Measurements from ENCODE around the gene PALS1. TPM values are rescaled to one million over a fixed set of nuclear protein-coding genes. Genes with fewer than 3 reads are reported as not detected.
A peak's percentile ranks its signal among the peaks of the same experiment; 100 is the strongest.

Gene PALS1
- total RNA-seq (2014; rRNA removed; shearing (Covaris generic)) = 23.8 and 24.2 TPM in 2 replicates

DNA sequence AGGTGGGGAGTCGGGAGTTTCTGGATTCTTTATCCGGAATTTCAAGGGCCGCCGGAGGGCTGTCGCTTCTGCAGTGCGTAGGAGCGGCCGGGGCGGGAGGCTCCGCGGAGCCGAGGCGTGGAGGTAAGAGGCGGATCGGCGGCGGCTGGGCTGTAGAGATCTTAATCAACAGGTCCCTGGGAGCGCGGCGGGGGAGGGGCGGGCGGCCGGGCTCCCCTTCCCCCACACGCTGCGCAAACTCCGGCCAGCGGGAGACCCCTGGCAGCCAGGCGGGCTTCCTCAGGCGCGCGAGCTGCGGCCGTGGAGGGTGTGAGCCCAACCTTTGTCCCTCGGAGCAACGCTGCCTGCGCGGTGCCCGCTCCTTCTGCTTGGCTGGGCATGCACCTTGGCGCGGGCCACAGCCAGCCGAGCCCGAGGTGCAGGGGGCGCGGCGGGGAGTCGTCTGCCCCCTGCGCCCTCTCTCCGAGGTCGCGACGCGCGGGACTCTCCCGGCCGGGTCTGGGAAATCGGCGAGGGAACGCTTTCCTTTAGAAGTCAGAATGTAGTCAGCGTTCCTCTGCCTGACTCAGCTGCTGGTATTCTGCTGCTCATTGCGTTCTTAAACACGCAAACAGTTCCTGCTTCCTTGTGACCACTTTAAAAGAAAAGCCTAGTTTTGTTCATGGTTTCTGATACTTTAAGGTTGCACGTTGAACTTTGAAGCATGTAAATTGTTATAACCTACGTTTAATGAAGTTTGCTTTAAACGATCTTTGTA is at the start of gene PALS1:
TSS of gene PALS1 (plus strand) at position 25 of the 757 bp plus-strand sequence. CDS start 37,736 bp downstream, outside the sequence.
- H3K9me3 ChIP-seq (replicated peaks) = no peaks in the 10 kb centered on the region
- no peaks in the 10 kb centered on the region; the same call in 1 of the 2 replicates for H3K4me1 ChIP-seq
- no peaks in the 10 kb centered on the region for H3K27me3 ChIP-seq
- peak within 1 kb of the TSS; percentile 86 for H3K4me3 ChIP-seq
- DNase-seq = peak; percentile 66 to 69
- H3K27ac ChIP-seq = peak within 1 kb of the TSS; percentile 87
- H3K36me3 ChIP-seq = no peaks in the 10 kb centered on the region

- no peak overlapping the region for H3K27ac ChIP-seq
- H3K9me3 ChIP-seq (replicated peaks) = no peaks in the 10 kb centered on the region
- no peak for DNase-seq
- no peaks in the 10 kb centered on the region for H3K36me3 ChIP-seq
- H3K27me3 ChIP-seq = no peaks in the 10 kb centered on the region
- H3K4me3 ChIP-seq = no peak overlapping the region
- peaks cover 11% of the 10 kb centered on the region for H3K4me1 ChIP-seq
Measured at GRCh38 chr14:67191768-67192290, 49.4 kb upstream of the PALS1 start.

GRCh38 chr14:67192366-67192765 is 48.9 kb upstream of the PALS1 start:
- Histone ChIP-seq H3K4me3 (no peak overlapping the region), H3K27ac (no peak overlapping the region), H3K36me3 (no peaks in the 10 kb centered on the region), H3K9me3 (replicated peaks) (no peaks in the 10 kb centered on the region), H3K27me3 (no peaks in the 10 kb centered on the region), H3K4me1 (peaks cover 6% of the 10 kb centered on the region)
- DNase-seq = no peak

DNA sequence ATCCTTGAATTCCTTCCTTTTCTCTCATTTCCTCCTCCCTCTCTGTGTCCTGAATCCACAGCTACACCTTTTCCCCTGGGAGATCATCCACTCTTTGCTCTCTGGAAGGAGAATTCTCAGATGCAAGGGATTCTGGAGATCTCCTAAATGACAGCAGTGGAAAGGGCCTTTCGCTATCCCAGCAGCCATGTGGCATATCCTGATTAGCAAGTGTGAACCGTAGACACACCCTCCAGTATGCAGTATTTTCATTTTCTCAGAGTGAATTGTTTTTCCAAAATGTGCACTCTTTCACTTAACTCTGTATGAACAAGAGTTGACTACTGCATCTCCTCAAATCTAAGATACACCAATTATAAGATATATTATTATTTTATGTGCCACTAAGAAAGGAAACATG is 46.0 kb upstream of the PALS1 start:
- no peak for DNase-seq
- no peak overlapping the region for H3K27ac ChIP-seq
- no peaks in the 10 kb centered on the region for H3K9me3 ChIP-seq (replicated peaks)
- H3K4me1 ChIP-seq = no peaks in the 10 kb centered on the region
- no peaks in the 10 kb centered on the region for H3K36me3 ChIP-seq
- no peak overlapping the region for H3K4me3 ChIP-seq
- no peaks in the 10 kb centered on the region for H3K27me3 ChIP-seq

DNA sequence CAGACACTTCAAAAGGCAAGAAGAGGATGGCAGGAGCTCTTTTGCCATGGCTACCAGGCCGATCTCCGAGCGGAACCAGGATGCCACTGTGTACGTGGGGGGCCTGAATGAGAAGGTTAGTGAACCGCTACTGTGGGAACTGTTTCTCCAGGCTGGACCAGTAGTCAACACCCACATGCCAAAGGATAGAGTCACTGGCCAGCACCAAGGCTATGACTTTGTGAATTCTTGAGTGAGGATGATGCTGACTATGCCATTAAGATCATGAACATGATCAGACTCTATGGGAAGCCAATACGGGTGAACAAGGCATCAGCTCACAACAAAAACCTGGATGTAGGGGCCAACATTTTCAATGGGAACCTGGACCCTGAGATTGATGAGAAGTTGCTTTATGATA is 42.2 kb upstream of the PALS1 start:
- H3K27me3 ChIP-seq = no peaks in the 10 kb centered on the region
- H3K9me3 ChIP-seq (replicated peaks) = no peaks in the 10 kb centered on the region
- no peaks in the 10 kb centered on the region for H3K4me1 ChIP-seq
- H3K4me3 ChIP-seq = no peak overlapping the region
- no peaks in the 10 kb centered on the region for H3K36me3 ChIP-seq
- no peak for DNase-seq
- no peak overlapping the region for H3K27ac ChIP-seq

GRCh38 chr14:67207810-67208209 is 33.4 kb upstream of the PALS1 start:
- Histone ChIP-seq H3K36me3 (no peaks in the 10 kb centered on the region), H3K4me1 (no peaks in the 10 kb centered on the region), H3K27me3 (no peaks in the 10 kb centered on the region)

GRCh38 chr14:67218126-67218525 is 23.1 kb upstream of the PALS1 start:
- Histone ChIP-seq H3K4me3 (no peak overlapping the region), H3K27ac (no peak overlapping the region), H3K27me3 (no peaks in the 10 kb centered on the region), H3K4me1 (peaks cover 12% of the 10 kb centered on the region), H3K9me3 (replicated peaks) (no peaks in the 10 kb centered on the region), H3K36me3 (no peaks in the 10 kb centered on the region)
- peak; percentile 11 to 32 for DNase-seq

More at GRCh38 chr14:67207810-67208209, 33.4 kb upstream of the PALS1 start:
- H3K4me3 ChIP-seq = no peak overlapping the region
- no peak for DNase-seq
- H3K27ac ChIP-seq = no peak overlapping the region
- no peaks in the 10 kb centered on the region for H3K9me3 ChIP-seq (replicated peaks)

DNA sequence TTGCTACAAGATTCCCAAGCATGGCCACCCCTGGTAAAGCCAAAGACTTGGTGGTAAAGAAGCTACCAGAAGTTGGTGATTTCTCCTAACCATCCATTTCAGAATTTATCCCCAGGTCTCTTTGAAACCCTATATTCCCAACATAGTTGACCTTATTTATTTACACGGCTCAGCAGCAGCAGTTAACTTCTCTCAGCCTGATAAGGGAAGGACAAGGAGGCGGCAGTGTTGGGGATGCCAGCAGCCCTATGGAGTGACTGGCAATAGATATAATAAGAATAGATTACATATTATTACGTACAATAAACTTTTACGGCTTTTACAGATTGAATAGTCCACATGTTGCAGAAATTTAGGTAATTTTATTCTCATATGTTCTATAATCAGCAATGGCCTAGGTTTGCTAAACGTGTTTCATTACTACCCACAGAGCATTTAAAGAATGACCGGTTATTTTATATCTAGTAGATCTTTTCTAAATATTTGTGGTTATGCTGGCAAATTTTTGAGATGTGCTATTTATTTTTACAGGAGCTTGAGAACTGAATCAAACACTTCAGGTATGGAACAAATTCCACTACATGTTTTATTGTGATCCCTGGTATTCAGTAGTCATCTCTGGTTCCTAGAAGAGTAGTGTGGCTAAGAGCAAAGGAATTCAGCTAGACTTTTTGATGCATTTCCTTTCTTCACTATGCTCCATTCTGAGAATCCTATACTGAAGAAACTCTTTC is 19.8 kb upstream of the PALS1 start:
- no peak overlapping the region for H3K27ac ChIP-seq
- no peaks in the 10 kb centered on the region for H3K27me3 ChIP-seq
- H3K36me3 ChIP-seq = no peaks in the 10 kb centered on the region
- H3K9me3 ChIP-seq (replicated peaks) = no peaks in the 10 kb centered on the region
- DNase-seq = peak in 1 of 2 experiments; percentile 9
- no peak overlapping the region for H3K4me3 ChIP-seq
- H3K4me1 ChIP-seq = peaks cover 12% of the 10 kb centered on the region

DNA sequence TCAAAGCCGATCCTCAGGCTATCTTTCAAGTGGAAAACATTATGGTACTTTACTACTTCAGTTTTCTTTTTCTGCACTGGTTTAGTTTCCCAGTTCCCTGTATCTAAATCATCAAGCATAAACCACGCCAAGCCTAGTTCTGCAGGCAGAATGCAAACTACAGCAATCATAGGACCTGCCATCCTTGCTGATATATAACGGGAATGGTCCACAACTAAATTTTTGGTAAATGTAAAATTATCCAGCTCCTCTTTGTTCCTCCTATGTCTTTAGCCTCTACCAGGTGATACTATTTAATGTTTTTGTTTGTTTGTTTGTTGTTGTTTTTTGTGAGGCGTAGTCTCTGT is 19.3 kb upstream of the PALS1 start:
- Histone ChIP-seq H3K4me3 (no peak overlapping the region), H3K4me1 (peaks cover 12% of the 10 kb centered on the region), H3K27ac (no peak overlapping the region), H3K27me3 (no peaks in the 10 kb centered on the region), H3K9me3 (replicated peaks) (no peaks in the 10 kb centered on the region), H3K36me3 (no peaks in the 10 kb centered on the region)
- no peak for DNase-seq

- no peak overlapping the region for H3K27ac ChIP-seq
- H3K27me3 ChIP-seq = no peaks in the 10 kb centered on the region
- H3K9me3 ChIP-seq (replicated peaks) = no peaks in the 10 kb centered on the region
- no peaks in the 10 kb centered on the region for H3K36me3 ChIP-seq
- DNase-seq = no peak
- H3K4me1 ChIP-seq = peaks cover 12% of the 10 kb centered on the region
- H3K4me3 ChIP-seq = no peak overlapping the region
Measured at GRCh38 chr14:67225523-67225922, 15.7 kb upstream of the PALS1 start.

DNA sequence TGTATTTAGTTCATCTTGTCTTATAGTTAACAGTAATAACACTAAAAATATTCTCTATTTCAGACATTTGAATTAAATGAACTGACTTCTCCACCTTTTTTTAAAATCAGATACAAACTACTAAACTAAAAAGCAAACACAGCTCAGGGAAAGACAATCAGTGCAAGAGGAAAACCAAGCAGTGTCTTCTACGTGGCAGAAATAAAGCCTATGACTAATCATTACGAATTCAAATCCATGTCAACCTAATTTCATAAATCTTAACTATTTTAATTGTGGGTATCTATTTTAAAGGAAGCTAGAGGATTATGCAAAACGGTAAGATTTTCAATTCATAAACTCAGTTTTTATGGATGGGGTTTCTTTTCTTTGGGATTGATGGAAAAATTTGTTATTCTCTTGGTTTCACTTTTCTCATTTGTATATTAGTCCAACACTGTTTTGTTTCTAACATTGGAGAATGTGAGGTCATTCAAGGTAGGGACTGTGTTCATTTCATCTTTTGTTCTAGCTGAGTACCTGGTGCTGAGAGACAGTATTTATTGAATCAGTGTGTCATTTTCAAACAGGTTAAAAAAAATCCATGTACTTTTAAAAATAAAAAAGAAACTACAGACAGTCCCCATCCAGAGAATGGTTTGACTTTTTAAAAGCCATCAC is 12.8 kb upstream of the PALS1 start:
- Histone ChIP-seq H3K27me3 (no peaks in the 10 kb centered on the region), H3K36me3 (no peaks in the 10 kb centered on the region), H3K27ac (no peak overlapping the region), H3K9me3 (replicated peaks) (no peaks in the 10 kb centered on the region), H3K4me3 (no peak overlapping the region), H3K4me1 (peaks cover 13% of the 10 kb centered on the region)
- no peak for DNase-seq

GRCh38 chr14:67232066-67232465 is 9.2 kb upstream of the PALS1 start:
- H3K9me3 ChIP-seq (replicated peaks) = no peaks in the 10 kb centered on the region
- H3K36me3 ChIP-seq = no peaks in the 10 kb centered on the region
- peak; percentile 59 to 76 for DNase-seq
- no peaks in the 10 kb centered on the region for H3K27me3 ChIP-seq
- H3K4me3 ChIP-seq = no peak overlapping the region
- H3K27ac ChIP-seq = no peak overlapping the region
- peaks cover 13% of the 10 kb centered on the region for H3K4me1 ChIP-seq

- DNase-seq = no peak
- Histone ChIP-seq H3K27ac (no peak overlapping the region), H3K4me1 (peaks cover 13% of the 10 kb centered on the region), H3K4me3 (no peak overlapping the region), H3K36me3 (no peaks in the 10 kb centered on the region), H3K9me3 (replicated peaks) (no peaks in the 10 kb centered on the region), H3K27me3 (no peaks in the 10 kb centered on the region)
Measured at GRCh38 chr14:67232621-67233020, 8.6 kb upstream of the PALS1 start.

DNA sequence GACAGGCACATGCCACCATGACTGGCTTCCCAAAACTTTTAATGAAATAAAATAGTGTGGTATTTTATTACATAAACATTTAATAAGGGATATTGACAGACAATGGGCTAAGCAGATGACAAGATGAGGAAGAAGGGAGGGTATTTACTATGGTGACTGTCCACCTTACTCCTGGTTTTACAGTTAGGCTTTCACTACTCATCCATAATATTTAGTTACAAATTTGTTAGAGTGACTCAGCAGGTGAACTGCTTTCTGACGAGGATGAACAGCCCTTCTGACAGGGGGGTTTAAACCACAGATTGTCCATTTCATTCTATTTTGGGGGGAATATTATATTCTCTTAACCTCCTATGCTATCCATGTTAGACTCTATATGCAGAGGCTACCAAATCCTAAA is 3.6 kb upstream of the PALS1 start:
- Histone ChIP-seq H3K4me1 (no peaks in the 10 kb centered on the region; the same call in 1 of the 2 replicates), H3K9me3 (replicated peaks) (no peaks in the 10 kb centered on the region), H3K27ac (no peak overlapping the region), H3K4me3 (no peak overlapping the region), H3K27me3 (no peaks in the 10 kb centered on the region), H3K36me3 (no peaks in the 10 kb centered on the region)
- no peak for DNase-seq

DNA sequence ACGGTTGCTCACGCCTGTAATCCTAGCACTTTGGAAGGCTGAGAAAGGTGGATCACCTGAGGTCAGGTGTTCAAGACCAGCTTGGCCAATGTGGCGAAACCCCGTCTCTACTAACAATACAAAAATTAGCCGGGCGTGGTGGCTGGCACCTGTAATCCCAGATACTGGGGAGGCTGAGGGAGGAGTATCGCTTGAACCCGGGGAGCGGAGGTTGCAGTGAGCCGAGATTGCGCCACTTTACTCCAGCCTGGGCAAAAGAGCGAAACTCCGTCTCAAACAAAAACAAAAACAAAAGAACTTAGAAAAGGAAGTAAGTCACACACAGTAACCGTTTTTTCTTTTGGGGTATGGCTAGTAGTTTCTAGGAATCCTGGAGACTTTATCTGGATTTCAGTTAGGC is 1.7 kb upstream of the PALS1 start:
- H3K4me3 ChIP-seq = no peak overlapping the region
- H3K27ac ChIP-seq = no peak overlapping the region
- no peaks in the 10 kb centered on the region for H3K9me3 ChIP-seq (replicated peaks)
- H3K4me1 ChIP-seq = no peaks in the 10 kb centered on the region; the same call in 1 of the 2 replicates
- H3K27me3 ChIP-seq = no peaks in the 10 kb centered on the region
- H3K36me3 ChIP-seq = no peaks in the 10 kb centered on the region
- no peak for DNase-seq

Measured in SJCRH30 (cell line).